ENCODE data around the gene DMPK.

DNA sequence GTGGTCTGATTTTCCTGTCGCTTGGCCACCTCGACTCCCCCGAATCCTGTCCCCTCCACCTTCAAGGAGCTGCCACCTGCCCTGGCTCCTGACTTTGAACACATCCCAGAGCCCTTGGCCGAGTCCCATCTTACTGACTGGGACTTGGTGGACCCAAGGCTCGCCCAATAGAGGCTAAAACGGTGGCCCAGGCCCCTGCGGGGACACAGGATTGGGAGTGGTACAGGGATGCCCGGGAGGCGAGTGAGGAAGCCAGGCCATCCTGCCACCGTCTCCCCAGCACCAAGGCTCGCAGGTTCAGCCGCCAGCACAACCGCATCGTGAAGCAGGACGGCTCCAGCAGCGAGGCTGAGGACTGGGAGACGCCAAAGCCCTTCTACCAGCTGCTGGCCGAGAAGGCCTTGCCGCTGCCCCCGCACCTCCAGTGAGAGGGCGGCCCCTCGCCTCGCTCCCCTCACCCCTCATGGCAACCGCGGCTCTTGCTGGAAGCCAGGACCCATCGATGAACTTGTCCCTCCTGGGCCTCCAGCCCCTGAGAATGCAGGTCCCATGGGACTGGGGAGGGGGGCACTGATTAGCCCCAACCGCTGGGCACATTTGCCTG lies 18.5 kb downstream of the DMPK start:
- TF ChIP-seq CTCF (IDR thresholded peaks at IDR 0.05; ENCODE audit: insufficient read depth, low read length) (no peak), GABPA (IDR thresholded peaks at IDR 0.05; ENCODE audit: low read depth) (no peak), POLR2AphosphoS5 (IDR thresholded peaks at IDR 0.05; ENCODE audit: low read depth) (no peak), SPI1 (IDR thresholded peaks at IDR 0.05; ENCODE audit: borderline replicate concordance, low read depth) (no peak)
- TF ChIP-seq, protein P1, sequence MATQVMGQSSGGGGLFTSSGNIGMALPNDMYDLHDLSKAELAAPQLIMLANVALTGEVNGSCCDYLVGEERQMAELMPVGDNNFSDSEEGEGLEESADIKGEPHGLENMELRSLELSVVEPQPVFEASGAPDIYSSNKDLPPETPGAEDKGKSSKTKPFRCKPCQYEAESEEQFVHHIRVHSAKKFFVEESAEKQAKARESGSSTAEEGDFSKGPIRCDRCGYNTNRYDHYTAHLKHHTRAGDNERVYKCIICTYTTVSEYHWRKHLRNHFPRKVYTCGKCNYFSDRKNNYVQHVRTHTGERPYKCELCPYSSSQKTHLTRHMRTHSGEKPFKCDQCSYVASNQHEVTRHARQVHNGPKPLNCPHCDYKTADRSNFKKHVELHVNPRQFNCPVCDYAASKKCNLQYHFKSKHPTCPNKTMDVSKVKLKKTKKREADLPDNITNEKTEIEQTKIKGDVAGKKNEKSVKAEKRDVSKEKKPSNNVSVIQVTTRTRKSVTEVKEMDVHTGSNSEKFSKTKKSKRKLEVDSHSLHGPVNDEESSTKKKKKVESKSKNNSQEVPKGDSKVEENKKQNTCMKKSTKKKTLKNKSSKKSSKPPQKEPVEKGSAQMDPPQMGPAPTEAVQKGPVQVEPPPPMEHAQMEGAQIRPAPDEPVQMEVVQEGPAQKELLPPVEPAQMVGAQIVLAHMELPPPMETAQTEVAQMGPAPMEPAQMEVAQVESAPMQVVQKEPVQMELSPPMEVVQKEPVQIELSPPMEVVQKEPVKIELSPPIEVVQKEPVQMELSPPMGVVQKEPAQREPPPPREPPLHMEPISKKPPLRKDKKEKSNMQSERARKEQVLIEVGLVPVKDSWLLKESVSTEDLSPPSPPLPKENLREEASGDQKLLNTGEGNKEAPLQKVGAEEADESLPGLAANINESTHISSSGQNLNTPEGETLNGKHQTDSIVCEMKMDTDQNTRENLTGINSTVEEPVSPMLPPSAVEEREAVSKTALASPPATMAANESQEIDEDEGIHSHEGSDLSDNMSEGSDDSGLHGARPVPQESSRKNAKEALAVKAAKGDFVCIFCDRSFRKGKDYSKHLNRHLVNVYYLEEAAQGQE (IDR thresholded peaks at IDR 0.05; ENCODE audit: insufficient replicate concordance, low read depth): no peak
